Measurements from ENCODE around the gene NANP. TPM values are rescaled to one million over a fixed set of nuclear protein-coding genes. Genes with fewer than 3 reads are reported as not detected.
"Not testable (repeated sequence)": the region's sequence is repeated elsewhere in the genome, so short reads cannot be mapped to it uniquely, and the experiment has no call there.

The NANP gene
- total and polyA plus RNA-seq, 9 of the 15 experiments (the other 6 are each of a cell fraction or from before 2014, with no cell fraction given): 5.4 to 8.4 (median 6.9) TPM

- CTCF ChIA-PET (ENCODE audit: low intra/inter-chr PET ratio); ATAC-seq; H4K20me1 ChIP-seq (replicated peaks; ENCODE audit: control insufficient read depth, insufficient read depth, low read length); H3K36me3 ChIP-seq (ENCODE audit: control insufficient read depth, insufficient read depth, low read length); H3K9ac ChIP-seq (ENCODE audit: insufficient read depth in 1 of 2, low read depth in 2 of 2, low read length in 2 of 2); H3K79me2 ChIP-seq (ENCODE audit: control insufficient read depth, insufficient read depth, low read length); H3K9me3 ChIP-seq (replicated peaks; ENCODE audit: control insufficient read depth, insufficient read depth, low read depth, low read length); POLR2A ChIA-PET; H3K4me2 ChIP-seq (ENCODE audit: insufficient read depth, low read length); H3K4me3 ChIP-seq; DNase-seq (ENCODE audit: extremely low read depth in 1 of 4, low spot score in 3 of 4); H3K9me1 ChIP-seq (ENCODE audit: control insufficient read depth, insufficient read depth, low read length); H3K27ac ChIP-seq (ENCODE audit: extremely low read depth, low read depth, low read length); BruUV-seq (replicated peaks); FAIRE-seq; H3K4me1 ChIP-seq (replicated peaks in 1 of 2; ENCODE audit: control insufficient read depth in 2 of 2, insufficient read depth in 2 of 2, low read length in 2 of 2); in situ Hi-C loops (cut with MboI); intact Hi-C loops (cut with micrococcal nuclease): not testable (repeated sequence)
- Histone ChIP-seq H2AFZ (ENCODE audit: low read depth, low read length) (peak overlapping the region; percentile 9; the same call in 1 of the 2 replicates), H3K27me3 (ENCODE audit: control insufficient read depth in 2 of 2, insufficient read depth in 2 of 2, low read length in 2 of 2) (peaks cover 7 to 26% of the 10 kb centered on the region in 2 experiments; a peak in 4 of 5 replicates)
- 15% methylated on average over 4 of the region's 4 CpGs for WGBS (ENCODE audit: insufficient coverage, low coverage, missing lambda C conversion rate)
- peak in 1 of 3 experiments; percentile 20 for TF ChIP-seq YY1 (IDR thresholded peaks at IDR 0.05; ENCODE audit: borderline replicate concordance in 1 of 3, control insufficient read depth in 1 of 3, extremely low read depth in 1 of 3, insufficient read depth in 3 of 3, insufficient read length in 1 of 3, insufficient replicate concordance in 2 of 3, low read depth in 1 of 3, low read length in 2 of 3)
These were observed 33.0 kb downstream of the NANP start for GRCh38 chr20:25590778-25591177.

- Histone ChIP-seq H4K20me1 (replicated peaks; ENCODE audit: control insufficient read depth, insufficient read depth, low read length) (no peaks in the 10 kb centered on the region), H3K27me3 (ENCODE audit: control insufficient read depth in 2 of 2, insufficient read depth in 2 of 2, low read length in 2 of 2) (peaks cover 7 to 31% of the 10 kb centered on the region in 2 experiments; a peak in 4 of 5 replicates), H3K9me3 (replicated peaks; ENCODE audit: control insufficient read depth, insufficient read depth, low read depth, low read length) (no peaks in the 10 kb centered on the region), H3K79me2 (ENCODE audit: control insufficient read depth, insufficient read depth, low read length) (no peaks in the 10 kb centered on the region), H3K36me3 (ENCODE audit: control insufficient read depth, insufficient read depth, low read length) (no peaks in the 10 kb centered on the region), H3K27ac (ENCODE audit: extremely low read depth, low read depth, low read length) (no peak overlapping the region), H2AFZ (ENCODE audit: low read depth, low read length) (no peak overlapping the region), H3K4me1 (replicated peaks in 1 of 2; ENCODE audit: control insufficient read depth in 2 of 2, insufficient read depth in 2 of 2, low read length in 2 of 2) (peaks cover 0 to 8% of the 10 kb centered on the region in 2 experiments; a peak in 2 of 5 replicates), H3K9ac (ENCODE audit: insufficient read depth in 1 of 2, low read depth in 2 of 2, low read length in 2 of 2) (no peak overlapping the region), H3K9me1 (ENCODE audit: control insufficient read depth, insufficient read depth, low read length) (no peaks in the 10 kb centered on the region), H3K4me2 (ENCODE audit: insufficient read depth, low read length) (no peak overlapping the region), H3K4me3 (no peak overlapping the region)
- intact Hi-C loops (cut with micrococcal nuclease): no loop called here
- CTCF ChIA-PET (ENCODE audit: low intra/inter-chr PET ratio): no interaction called here
- ATAC-seq (no peak), FAIRE-seq (no peak), DNase-seq (ENCODE audit: extremely low read depth in 1 of 4, low spot score in 3 of 4) (no peak)
- in situ Hi-C loops (cut with MboI): no loop called here
- 28% methylated on average over 7 of the region's 7 CpGs for WGBS (ENCODE audit: insufficient coverage, low coverage, missing lambda C conversion rate)
- POLR2A ChIA-PET: no interaction called here
- no TSS peak for BruUV-seq (replicated peaks)
- TF ChIP-seq, protein P1, sequence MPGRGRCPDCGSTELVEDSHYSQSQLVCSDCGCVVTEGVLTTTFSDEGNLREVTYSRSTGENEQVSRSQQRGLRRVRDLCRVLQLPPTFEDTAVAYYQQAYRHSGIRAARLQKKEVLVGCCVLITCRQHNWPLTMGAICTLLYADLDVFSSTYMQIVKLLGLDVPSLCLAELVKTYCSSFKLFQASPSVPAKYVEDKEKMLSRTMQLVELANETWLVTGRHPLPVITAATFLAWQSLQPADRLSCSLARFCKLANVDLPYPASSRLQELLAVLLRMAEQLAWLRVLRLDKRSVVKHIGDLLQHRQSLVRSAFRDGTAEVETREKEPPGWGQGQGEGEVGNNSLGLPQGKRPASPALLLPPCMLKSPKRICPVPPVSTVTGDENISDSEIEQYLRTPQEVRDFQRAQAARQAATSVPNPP (IDR thresholded peaks at IDR 0.05; ENCODE audit: borderline replicate concordance, insufficient read depth, insufficient read length): no peak
- TF ChIP-seq POU5F1 (IDR thresholded peaks at IDR 0.05; ENCODE audit: borderline replicate concordance, low read depth, low read length, partially characterized antibody) (no peak), RREB1 (CRISPR knock-in tag; IDR thresholded peaks at IDR 0.05) (no peak), HMG20A (CRISPR knock-in tag; conservative IDR thresholded peaks at IDR 0.05) (no peak)
These were observed 35.3 kb downstream of the NANP start for GRCh38 chr20:25588491-25588890.
